ENCODE results near the gene PTCH2.

Gene PTCH2

DNA sequence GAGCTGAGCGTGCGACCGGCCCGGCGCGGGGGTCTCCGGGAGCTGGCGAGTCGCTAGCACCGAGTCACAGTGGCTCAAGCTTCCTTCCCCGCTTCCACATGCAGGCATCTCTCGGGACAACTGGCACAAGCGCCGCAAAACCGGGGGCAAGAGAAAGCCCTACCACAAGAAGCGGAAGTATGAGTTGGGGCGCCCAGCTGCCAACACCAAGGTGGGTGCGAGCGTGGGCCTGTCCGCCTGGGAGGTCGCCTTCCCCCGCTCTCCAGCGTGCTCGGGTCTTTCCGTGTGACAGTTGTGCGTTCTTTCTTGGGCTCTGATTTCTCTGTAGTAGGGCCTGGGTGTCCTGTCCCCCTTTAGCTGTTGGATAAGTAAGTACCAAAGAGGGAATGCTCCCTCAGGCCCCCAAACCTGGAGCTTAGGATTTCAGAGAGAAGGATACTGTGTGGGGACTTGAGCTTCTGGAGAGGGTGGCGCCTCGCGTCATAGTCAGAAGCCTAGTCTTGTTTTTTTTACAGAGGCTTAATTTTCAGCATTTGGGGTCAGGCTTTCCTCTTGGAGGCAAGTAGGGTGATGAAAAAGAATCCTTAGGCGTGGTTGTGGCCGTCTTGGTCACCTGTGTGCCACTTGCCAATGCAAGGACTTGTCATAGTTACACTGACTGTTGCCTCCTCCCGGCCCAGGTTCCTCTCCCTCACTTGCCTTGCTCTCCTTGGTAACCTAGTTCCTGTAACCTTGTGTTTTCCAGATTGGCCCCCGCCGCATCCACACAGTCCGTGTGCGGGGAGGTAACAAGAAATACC, 66.9 kb downstream of the PTCH2 start:
- peak in 10 of 42 donors; percentile 15 to 45 (median 30) for DNase-seq
- intact Hi-C loops (cut with DNase I): loop anchor here (5.0 kb wide), 1 partner anchor 34 kb away; no protein-coding TSS in a partner anchor

GRCh38 chr1:44775078-44775929, 67.7 kb downstream of the PTCH2 start, which contains the start of gene RPS8:
Gene RPS8, plus strand, starts transcription at chr1:44775540. Its CDS starts 57 bp downstream, at chr1:44775597.
- DNase-seq: peak; percentile 85 to 96 (median 92)
- intact Hi-C loops (cut with DNase I): loop anchor here (5.0 kb wide), 1 partner anchor 33 kb away; no protein-coding TSS in a partner anchor
